GM23338 (cell line): Measurements from ENCODE around the gene BEGAIN.

Experiments
- CREB1 ChIP-seq: fragments of 250-450 bp; sonication (Bioruptor Pico); IDR thresholded peaks from 2 replicates; pipeline ENCODE4 v1.5.0; 2020; ENCODE audit warnings: low read depth, mild to moderate bottlenecking, moderate library complexity
- CTCF ChIP-seq, 2 experiments: fragments of 200-600 bp in 1 of 2; sonication (generic) in 1 of 2; conservative IDR thresholded peaks; 2 replicates each; pipeline versions ENCODE4 v1.5.1 to v1.6.1; 2016 to 2017; ENCODE audit warnings: antibody characterized with exemption in 2 of 2, low read depth in 2 of 2, mild to moderate bottlenecking in 2 of 2, moderate library complexity in 1 of 2
- EZH2 ChIP-seq: fragments of 200-600 bp; sonication (generic); IDR thresholded peaks from one replicate; pipeline ENCODE4 v1.8.0; 2017; ENCODE audit warnings: antibody characterized with exemption, mild to moderate bottlenecking, low read depth; ENCODE audit not compliant: unreplicated experiment
- EZH2phosphoT487 ChIP-seq: fragments of 200-600 bp; sonication (generic); IDR thresholded peaks from one replicate; pipeline ENCODE4 v1.8.1; 2018; ENCODE audit warnings: antibody characterized with exemption; ENCODE audit not compliant: unreplicated experiment
- JUNB ChIP-seq: IDR thresholded peaks from one replicate; pipeline ENCODE4 v1.6.1; 2016; ENCODE audit warnings: antibody characterized with exemption; ENCODE audit not compliant: unreplicated experiment
- NANOG ChIP-seq: IDR thresholded peaks from 2 replicates; pipeline ENCODE4 v1.6.1; 2016; ENCODE audit warnings: antibody characterized with exemption, borderline replicate concordance
- POLR2AphosphoS5 ChIP-seq: IDR thresholded peaks from 2 replicates; pipeline ENCODE4 v1.6.1; 2016; ENCODE audit warnings: antibody characterized with exemption, low read depth
- REST ChIP-seq: IDR thresholded peaks from one replicate; pipeline ENCODE4 v1.6.1; 2018; ENCODE audit warnings: antibody characterized with exemption; ENCODE audit not compliant: unreplicated experiment
- STAT1 ChIP-seq: IDR thresholded peaks from one replicate; pipeline ENCODE4 v1.6.1; 2016; ENCODE audit warnings: antibody characterized with exemption; ENCODE audit not compliant: unreplicated experiment
- ZNF114 ChIP-seq: fragments of 250-450 bp; sonication (Bioruptor Pico); IDR thresholded peaks from 2 replicates; pipeline ENCODE4 v1.5.0; 2020; ENCODE audit warnings: mild to moderate bottlenecking, moderate library complexity
- TF ChIP-seq, protein P1 (sequence below): IDR thresholded peaks from 2 replicates; pipeline ENCODE4 v1.6.1; 2016; ENCODE audit warnings: antibody characterized with exemption
- TF ChIP-seq, protein P2 (sequence below): fragments of 250-450 bp; sonication (Bioruptor Pico); IDR thresholded peaks from 2 replicates; pipeline ENCODE4 v1.5.0; 2020; ENCODE audit warnings: mild to moderate bottlenecking, moderate library complexity

DNA sequence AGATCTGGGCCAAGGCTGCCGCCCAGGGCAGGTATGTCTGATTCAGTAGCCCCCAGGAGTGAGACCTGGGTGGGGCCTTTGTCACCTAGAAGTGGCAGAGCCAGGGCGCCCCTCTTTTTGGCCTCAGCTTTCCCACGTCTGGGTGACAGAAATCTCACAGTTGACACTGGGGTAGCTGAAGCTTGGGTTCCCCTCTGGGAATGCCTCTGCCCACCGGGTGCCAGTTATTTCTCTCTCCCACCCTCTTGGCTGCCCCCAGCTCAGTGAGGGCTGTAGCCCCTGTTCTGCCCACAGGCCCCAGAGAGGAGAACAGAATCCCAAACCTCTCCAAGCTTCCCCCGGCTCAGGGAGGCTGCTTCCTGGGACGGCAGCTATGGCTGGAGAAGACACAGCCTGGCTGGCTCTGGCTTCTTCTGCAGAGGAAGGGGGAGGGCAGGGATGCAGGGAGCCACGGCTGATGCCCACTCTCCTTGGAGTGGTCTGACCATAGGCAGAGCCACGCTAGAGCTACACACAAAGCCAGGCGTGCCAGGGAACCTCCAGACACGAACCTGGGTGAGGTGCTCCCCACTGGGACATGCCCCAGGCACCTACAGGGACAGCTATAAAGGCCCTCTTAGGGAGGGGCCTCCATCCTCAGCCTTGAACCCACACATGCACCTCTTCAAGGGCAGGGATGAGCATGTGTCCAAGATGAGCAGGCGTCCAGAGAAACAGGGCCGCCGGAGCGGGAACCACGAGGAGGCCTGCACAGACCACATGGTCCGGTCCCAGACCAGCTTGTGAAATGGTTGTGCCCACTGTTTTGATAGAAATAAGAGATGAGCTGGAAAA is 51.7 kb downstream of the BEGAIN start:
- TF ChIP-seq POLR2AphosphoS5: no peak
- TF ChIP-seq EZH2phosphoT487: no peak
- TF ChIP-seq CTCF (conservative IDR thresholded peaks at IDR 0.05; ENCODE audit: low read depth in 2 of 2): no peak
- no peak for TF ChIP-seq EZH2
- TF ChIP-seq, protein P1, sequence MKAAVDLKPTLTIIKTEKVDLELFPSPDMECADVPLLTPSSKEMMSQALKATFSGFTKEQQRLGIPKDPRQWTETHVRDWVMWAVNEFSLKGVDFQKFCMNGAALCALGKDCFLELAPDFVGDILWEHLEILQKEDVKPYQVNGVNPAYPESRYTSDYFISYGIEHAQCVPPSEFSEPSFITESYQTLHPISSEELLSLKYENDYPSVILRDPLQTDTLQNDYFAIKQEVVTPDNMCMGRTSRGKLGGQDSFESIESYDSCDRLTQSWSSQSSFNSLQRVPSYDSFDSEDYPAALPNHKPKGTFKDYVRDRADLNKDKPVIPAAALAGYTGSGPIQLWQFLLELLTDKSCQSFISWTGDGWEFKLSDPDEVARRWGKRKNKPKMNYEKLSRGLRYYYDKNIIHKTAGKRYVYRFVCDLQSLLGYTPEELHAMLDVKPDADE: no peak
- TF ChIP-seq STAT1: no peak
- no peak for TF ChIP-seq REST
- TF ChIP-seq JUNB: no peak
- TF ChIP-seq CREB1: no peak
- no peak for TF ChIP-seq NANOG
- no peak for TF ChIP-seq ZNF114
- TF ChIP-seq, protein P2, sequence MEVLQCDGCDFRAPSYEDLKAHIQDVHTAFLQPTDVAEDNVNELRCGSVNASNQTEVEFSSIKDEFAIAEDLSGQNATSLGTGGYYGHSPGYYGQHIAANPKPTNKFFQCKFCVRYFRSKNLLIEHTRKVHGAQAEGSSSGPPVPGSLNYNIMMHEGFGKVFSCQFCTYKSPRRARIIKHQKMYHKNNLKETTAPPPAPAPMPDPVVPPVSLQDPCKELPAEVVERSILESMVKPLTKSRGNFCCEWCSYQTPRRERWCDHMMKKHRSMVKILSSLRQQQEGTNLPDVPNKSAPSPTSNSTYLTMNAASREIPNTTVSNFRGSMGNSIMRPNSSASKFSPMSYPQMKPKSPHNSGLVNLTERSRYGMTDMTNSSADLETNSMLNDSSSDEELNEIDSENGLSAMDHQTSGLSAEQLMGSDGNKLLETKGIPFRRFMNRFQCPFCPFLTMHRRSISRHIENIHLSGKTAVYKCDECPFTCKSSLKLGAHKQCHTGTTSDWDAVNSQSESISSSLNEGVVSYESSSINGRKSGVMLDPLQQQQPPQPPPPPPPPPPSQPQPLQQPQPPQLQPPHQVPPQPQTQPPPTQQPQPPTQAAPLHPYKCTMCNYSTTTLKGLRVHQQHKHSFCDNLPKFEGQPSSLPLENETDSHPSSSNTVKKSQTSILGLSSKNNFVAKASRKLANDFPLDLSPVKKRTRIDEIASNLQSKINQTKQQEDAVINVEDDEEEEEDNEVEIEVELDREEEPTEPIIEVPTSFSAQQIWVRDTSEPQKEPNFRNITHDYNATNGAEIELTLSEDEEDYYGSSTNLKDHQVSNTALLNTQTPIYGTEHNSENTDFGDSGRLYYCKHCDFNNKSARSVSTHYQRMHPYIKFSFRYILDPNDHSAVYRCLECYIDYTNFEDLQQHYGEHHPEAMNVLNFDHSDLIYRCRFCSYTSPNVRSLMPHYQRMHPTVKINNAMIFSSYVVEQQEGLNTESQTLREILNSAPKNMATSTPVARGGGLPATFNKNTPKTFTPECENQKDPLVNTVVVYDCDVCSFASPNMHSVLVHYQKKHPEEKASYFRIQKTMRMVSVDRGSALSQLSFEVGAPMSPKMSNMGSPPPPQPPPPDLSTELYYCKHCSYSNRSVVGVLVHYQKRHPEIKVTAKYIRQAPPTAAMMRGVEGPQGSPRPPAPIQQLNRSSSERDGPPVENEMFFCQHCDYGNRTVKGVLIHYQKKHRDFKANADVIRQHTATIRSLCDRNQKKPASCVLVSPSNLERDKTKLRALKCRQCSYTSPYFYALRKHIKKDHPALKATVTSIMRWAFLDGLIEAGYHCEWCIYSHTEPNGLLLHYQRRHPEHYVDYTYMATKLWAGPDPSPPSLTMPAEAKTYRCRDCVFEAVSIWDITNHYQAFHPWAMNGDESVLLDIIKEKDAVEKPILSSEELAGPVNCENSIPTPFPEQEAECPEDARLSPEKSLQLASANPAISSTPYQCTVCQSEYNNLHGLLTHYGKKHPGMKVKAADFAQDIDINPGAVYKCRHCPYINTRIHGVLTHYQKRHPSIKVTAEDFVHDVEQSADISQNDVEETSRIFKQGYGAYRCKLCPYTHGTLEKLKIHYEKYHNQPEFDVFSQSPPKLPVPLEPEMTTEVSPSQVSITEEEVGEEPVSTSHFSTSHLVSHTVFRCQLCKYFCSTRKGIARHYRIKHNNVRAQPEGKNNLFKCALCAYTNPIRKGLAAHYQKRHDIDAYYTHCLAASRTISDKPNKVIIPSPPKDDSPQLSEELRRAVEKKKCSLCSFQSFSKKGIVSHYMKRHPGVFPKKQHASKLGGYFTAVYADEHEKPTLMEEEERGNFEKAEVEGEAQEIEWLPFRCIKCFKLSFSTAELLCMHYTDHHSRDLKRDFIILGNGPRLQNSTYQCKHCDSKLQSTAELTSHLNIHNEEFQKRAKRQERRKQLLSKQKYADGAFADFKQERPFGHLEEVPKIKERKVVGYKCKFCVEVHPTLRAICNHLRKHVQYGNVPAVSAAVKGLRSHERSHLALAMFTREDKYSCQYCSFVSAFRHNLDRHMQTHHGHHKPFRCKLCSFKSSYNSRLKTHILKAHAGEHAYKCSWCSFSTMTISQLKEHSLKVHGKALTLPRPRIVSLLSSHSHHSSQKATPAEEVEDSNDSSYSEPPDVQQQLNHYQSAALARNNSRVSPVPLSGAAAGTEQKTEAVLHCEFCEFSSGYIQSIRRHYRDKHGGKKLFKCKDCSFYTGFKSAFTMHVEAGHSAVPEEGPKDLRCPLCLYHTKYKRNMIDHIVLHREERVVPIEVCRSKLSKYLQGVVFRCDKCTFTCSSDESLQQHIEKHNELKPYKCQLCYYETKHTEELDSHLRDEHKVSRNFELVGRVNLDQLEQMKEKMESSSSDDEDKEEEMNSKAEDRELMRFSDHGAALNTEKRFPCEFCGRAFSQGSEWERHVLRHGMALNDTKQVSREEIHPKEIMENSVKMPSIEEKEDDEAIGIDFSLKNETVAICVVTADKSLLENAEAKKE: no peak
